ENCODE results near the gene TENT5C.

The TENT5C gene

DNA sequence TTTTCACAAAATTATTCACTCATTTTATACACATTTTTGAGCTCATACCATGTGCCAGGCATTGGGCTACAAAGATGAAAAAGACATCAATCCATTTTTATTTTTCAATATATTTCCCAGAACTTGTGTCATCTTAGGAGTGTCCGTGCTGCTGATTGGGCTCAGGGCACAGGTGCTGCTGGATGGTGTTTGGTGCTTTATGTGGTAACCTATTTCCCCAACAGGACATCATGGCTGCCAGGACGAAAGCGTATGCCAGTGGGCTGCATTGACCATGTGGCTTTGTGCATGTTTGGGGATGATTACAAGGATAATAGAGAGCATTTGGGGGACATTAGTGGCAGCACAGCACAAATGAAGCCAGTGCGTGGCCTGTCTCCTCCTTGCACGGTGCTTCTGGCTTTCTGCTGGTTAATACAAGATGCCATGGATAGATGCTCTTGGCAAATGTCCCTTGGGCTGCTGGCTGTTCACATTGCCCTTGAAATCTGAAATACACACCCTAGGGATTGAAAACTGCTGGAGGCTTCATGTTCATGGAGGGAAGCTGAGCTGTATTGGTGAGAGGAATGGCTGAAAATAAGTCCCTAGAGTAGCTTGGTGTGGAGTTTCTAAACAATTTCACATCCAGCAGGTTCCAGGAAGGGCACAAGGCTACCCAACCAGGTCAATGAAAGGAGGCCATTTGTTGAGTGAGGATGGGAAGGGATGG lies 52.3 kb downstream of the TENT5C start:
- no peak for DNase-seq

GRCh38 chr1:117658676-117659075 lies 52.8 kb downstream of the TENT5C start:
- DNase-seq = peak; percentile 81

- DNase-seq = no peak
Measured at GRCh38 chr1:117659550-117660270, 53.9 kb downstream of the TENT5C start.

GRCh38 chr1:117660271-117660965 lies 54.6 kb downstream of the TENT5C start:
- no peak for DNase-seq

- peak; percentile 81 for DNase-seq
Measured at GRCh38 chr1:117661027-117661426, 55.2 kb downstream of the TENT5C start.

DNA sequence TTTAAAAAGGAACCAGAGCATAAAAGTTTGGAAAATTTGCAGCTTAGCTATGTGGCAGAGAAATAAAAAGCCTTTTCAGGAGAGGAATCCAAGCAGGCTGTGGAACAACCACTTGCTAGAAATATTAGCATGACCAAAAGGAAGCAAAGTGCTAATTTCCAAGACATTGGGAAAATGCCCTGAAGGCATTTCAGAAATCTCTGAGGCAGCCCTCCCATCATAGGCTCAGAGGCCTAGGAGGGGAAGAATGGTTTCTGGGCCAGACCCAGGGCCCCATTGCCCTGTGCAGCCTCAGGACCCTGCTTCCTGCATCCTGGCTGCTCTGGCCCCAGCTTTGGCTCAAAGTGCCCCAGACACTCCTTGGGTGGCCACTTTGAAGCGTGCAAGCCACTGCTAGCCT lies 56.8 kb downstream of the TENT5C start:
- no peak for DNase-seq

DNA sequence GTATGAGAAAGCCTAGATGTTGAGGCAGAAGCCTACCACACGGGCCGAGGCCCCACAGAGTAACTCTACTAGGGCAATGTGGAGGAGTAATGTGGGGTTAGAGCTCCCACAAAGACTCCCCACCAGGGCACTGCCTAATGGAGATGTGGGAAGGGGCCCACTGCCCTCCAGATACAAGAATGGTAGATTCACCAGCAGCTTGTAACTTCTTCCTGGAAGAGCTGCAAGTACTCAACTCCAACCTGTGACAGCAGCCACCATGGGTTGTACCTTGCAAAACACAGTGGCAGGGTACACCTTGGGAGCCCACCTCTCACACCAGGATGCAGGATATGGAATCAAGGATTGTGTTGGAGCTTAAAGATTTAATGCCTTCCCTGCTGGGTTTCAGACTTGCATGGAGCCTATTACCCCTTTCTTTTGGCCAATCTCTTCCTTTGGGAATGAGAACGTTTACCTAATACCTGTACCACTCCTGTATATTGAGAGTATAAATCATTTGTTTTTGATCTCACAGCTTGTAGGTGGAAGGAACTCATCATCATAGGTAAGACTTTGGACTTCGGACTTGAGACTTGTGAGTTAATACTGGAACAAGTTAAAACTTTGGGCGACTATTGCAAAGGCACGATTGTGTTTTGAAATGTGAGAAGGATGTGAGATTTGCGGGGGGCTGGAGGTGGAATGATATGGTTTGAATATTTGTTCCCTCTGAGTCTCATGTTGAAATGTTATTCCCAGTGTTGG lies 57.5 kb downstream of the TENT5C start:
- DNase-seq = no peak

DNA sequence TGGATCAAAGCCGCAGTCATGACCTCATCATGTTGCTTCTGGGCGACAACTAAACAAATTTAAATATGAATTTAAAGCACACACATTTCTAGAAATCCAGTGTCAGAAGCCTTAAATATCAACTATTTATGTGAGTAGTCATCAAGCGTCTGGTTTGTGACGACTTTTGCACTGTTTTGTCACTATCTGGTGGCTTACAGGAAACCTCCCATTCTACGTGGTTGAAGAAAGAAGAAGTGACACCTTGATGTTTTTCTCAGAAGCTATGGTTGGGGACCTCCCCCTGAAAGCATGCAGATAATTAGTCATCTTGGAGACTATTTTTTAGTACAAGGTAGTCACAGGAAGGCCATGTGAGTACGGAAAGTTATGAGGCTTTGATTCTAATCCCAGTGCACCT lies 58.5 kb downstream of the TENT5C start:
- DNase-seq = peak; percentile 90

DNA sequence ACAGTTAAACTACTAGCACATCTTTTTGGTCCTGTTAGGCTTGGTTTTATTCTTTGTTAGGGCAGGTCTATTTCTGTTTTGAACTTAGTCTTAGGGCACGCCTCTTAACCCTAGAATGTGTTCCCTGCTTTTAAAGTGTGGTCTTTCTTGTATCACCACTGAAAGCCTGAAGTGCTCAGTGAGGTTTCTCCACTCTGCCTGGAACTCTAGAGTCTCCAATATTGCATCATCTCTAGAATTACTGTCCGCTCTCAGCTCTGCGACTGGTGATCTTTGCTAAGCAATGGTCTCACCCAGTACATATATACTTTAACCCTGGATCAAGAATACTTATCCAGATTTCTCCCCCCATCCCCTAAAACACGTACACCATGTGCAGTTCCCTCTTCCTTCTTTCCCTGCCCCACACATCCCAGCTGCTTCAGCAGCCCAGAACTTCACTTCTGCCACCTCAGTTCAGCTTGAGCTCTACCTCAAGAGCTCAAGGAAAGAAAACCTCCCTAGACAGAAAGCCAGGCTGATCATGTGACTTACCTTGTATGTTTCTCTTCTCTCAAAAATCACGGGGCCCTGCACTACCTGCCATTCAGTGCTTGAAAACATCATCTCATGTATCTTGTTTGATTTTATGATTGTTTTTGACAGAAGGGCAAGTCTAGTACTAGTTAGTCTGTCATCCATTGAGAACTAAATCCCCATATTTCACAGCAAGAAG lies 59.9 kb downstream of the TENT5C start:
- DNase-seq = no peak

- no peak for DNase-seq
Measured at GRCh38 chr1:117669572-117669971, 63.7 kb downstream of the TENT5C start.

DNA sequence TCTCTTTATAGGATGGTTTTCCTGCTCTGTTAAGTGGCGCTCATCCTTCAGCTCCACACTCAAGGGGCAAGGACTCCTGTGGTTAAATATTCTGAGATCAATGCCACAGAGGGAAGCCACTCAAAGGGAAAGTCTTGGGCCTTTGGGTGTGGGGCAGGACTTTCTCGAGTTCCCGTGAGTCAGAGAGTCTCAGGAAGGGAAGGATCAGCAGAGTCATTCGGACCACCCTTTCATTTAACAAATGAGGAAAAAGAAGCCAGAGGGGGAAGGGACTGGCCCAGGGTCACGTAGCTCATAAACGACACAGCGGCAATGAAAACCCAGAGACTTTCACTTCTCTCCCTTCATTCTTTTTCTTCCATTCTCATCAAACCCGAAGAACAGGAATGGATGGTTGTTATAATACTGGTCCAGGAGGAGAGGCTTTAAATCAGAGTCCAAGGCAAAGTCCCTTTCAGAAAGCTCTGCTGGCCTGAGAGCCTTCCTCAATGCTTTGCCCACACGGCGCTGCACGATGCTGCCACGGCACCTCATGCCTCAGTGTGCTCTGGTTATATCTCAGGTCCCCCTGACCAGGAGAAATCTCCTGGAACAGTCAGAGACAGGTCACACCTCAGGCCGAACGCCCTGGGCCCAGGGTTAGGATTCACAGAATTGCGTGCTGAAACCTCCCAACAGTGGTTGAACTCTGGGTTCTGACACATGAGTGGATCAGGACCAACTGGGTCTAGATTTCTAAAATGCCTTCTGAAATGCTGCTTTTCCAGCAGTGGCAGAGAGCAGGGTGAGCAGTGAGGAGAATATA lies 65.3 kb downstream of the TENT5C start:
- no peak for DNase-seq

GRCh38 chr1:117671781-117672501 lies 66.1 kb downstream of the TENT5C start:
- DNase-seq = no peak

- DNase-seq = no peak
Measured at GRCh38 chr1:117672756-117673155, 66.9 kb downstream of the TENT5C start.

- no peak for DNase-seq
Measured at GRCh38 chr1:117673405-117673804, 67.6 kb downstream of the TENT5C start.

GRCh38 chr1:117674521-117675400 lies 68.9 kb downstream of the TENT5C start:
- peak; percentile 75 for DNase-seq

- no peak for DNase-seq
Measured at GRCh38 chr1:117675907-117676430, 70.1 kb downstream of the TENT5C start.

DNA sequence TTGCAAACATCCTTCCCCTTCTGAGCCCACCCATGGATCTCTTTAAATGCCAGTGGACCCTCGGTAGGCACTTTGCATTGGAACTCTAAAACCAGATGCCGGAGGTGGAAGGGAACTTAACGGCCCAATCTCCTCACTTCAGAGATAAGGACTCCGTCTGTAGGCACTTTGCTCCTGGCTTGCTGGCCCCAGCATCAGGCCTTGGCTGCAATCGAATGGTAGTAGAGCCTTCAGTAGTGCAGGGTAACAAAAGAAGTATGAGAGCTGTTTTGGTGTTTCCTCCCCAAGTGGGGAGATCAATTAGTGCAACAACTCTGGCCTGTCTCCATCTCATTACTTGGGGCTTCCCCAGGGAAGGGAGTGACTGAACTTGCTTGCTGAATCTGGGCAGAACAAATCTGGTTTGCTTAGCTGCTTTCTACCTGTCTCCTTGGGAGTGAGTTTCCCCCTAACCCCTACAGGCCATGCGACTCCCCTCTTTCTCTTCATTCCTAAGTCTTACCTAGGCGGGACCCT lies 70.8 kb downstream of the TENT5C start:
- DNase-seq = no peak

All from CD4-positive, alpha-beta T cell treated with Interleukin-17A for 1 hour (primary cell).